Keratinocyte (primary cell): ENCODE results near the gene CASR. TPM values are rescaled to one million over a fixed set of nuclear protein-coding genes. Genes with fewer than 3 reads are reported as not detected.
A peak's percentile ranks its signal among the peaks of the same experiment; 100 is the strongest.

ENCODE experiments used
- DNase-seq: peaks from one replicate; pipeline ENCODE4 v3.0.0-alpha.2; 2011; ENCODE audit warnings: low read depth, missing footprints, low spot score
- FAIRE-seq: peaks from 2 replicates; lab custom pipeline; 2011; peaks lifted over from hg19 to GRCh38; lab: Jason Lieb, UNC
- H2AFZ ChIP-seq: 2 replicates; pipeline ENCODE4 v1.6.0; 2012; ENCODE audit warnings: low read length, control low read depth, inconsistent platforms; ENCODE audit not compliant: control insufficient read depth
- H3K27ac ChIP-seq: 2 replicates; pipeline ENCODE4 v1.5.1; 2011; ENCODE audit warnings: low read length; ENCODE audit not compliant: control insufficient read depth, insufficient read depth
- H3K27me3 ChIP-seq: 3 replicates; pipeline ENCODE4 v1.6.0; 2011; ENCODE audit warnings: low read length; ENCODE audit not compliant: control insufficient read depth, insufficient read depth; ENCODE audit errors: extremely low read depth
- H3K36me3 ChIP-seq, 2 experiments: 2 replicates in 1 of 2; 3 replicates in 1 of 2; pipeline ENCODE4 v1.5.1; 2011; ENCODE audit warnings: low read length in 2 of 2, mild to moderate bottlenecking in 1 of 2; ENCODE audit not compliant: control insufficient read depth in 2 of 2, insufficient read depth in 2 of 2; ENCODE audit errors: extremely low read depth in 1 of 2
- H3K4me1 ChIP-seq: 3 replicates; pipeline ENCODE4 v1.5.1; 2011; ENCODE audit warnings: low read length; ENCODE audit not compliant: control insufficient read depth, insufficient read depth; ENCODE audit errors: extremely low read depth
- H3K4me2 ChIP-seq: 3 replicates; pipeline ENCODE4 v1.6.0; 2011; ENCODE audit warnings: low read depth, low read length; ENCODE audit not compliant: control insufficient read depth, insufficient read depth; ENCODE audit errors: extremely low read depth
- H3K4me3 ChIP-seq, 3 experiments: fragments of 200-600 bp in 1 of 3; sonication (generic) in 1 of 3; 2 replicates in 2 of 3; 3 replicates in 1 of 3; pipeline ENCODE4 v1.5.1; 2011 to 2016; ENCODE audit warnings: low read length in 3 of 3, mild to moderate bottlenecking in 3 of 3, control low read depth in 2 of 3, inconsistent platforms in 1 of 3, low read depth in 1 of 3, mixed read lengths in 1 of 3, mixed run types in 1 of 3, moderate library complexity in 1 of 3; ENCODE audit not compliant: control insufficient read depth in 2 of 3, insufficient read depth in 2 of 3; ENCODE audit errors: extremely low read depth in 1 of 3
- H3K79me2 ChIP-seq: 2 replicates; pipeline ENCODE4 v1.6.0; 2012; ENCODE audit warnings: low read length; ENCODE audit not compliant: control insufficient read depth, insufficient read depth
- H3K9ac ChIP-seq: 3 replicates; pipeline ENCODE4 v1.6.0; 2011; ENCODE audit warnings: low read length; ENCODE audit not compliant: control insufficient read depth, insufficient read depth; ENCODE audit errors: extremely low read depth
- H3K9me1 ChIP-seq: 3 replicates; pipeline ENCODE4 v1.6.0; 2011; ENCODE audit warnings: low read length; ENCODE audit not compliant: control insufficient read depth, insufficient read depth; ENCODE audit errors: extremely low read depth
- H3K9me3 ChIP-seq: 2 replicates; pipeline ENCODE4 v1.5.1; 2012; ENCODE audit warnings: low read depth, low read length; ENCODE audit not compliant: control insufficient read depth
- H4K20me1 ChIP-seq: 3 replicates; pipeline ENCODE4 v1.6.0; 2011; ENCODE audit warnings: low read length; ENCODE audit not compliant: control insufficient read depth, insufficient read depth; ENCODE audit errors: extremely low read depth
- CTCF ChIP-seq, 3 experiments: IDR thresholded peaks in 1 of 3; conservative IDR thresholded peaks in 1 of 3; optimal IDR thresholded peaks in 1 of 3; 2 replicates in 2 of 3; 3 replicates in 1 of 3; pipeline versions ENCODE3 to v1.5.1; 2011; ENCODE audit warnings: low read length in 3 of 3, mild to moderate bottlenecking in 3 of 3, moderate library complexity in 2 of 3, control low read depth in 1 of 3, inconsistent platforms in 1 of 3; ENCODE audit not compliant: insufficient read depth in 2 of 3; ENCODE audit errors: extremely low read depth in 1 of 3
- EZH2 ChIP-seq: IDR thresholded peaks from one replicate; pipeline ENCODE4 v1.6.1; 2012; ENCODE audit warnings: inconsistent platforms, mild to moderate bottlenecking, low read length, moderate library complexity
- dilution Hi-C: fragments of 300-500 bp; cut with MboI; formaldehyde crosslinking; loops from one replicate; pipeline ENCODE4 v1.7.0; 2020; ENCODE audit warnings: low sequenced_read_pairs; ENCODE audit not compliant: extremely low pct_ligation_motif_present
- polyA plus RNA-seq, 5 experiments: library from polyadenylated mRNA; depleted of rRNA in 3 of 5; stranded (reverse) in 3 of 5; stranded (forward) in 1 of 5; unstranded in 1 of 5; fragments of >200 nt; gene quantifications; 1 replicate in 1 of 5; 2 replicates in 3 of 5; 3 replicates in 1 of 5; pipeline versions ENCODE4 v1.2.1 to v1.2.3, GENCODE V29; 2011 to 2012; ENCODE audit warnings: missing spikeins in 2 of 5, low read depth in 1 of 5, low replicate concordance in 1 of 5

Gene CASR
- polyA plus RNA-seq, 1 donor (not counting 4 experiments of a cell fraction or from before 2014, with no cell fraction given): not detected

DNA sequence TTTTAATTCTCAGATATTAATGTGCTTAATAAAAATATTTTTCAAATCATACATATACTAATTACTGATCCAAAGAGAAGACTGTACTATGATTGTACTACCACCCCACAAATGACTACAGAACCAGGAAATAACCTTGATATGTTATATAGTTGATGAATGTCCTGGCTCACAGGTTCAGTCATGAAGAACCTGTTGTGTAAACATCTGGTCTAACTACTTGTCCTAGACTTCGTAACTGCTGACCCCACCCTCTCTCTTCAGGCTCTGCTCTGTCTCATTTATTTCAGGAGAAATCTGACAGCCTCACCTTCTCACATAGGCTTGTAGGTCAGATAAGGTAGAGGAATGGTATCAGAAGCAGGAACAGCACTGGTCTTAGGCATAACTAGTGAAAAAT lies 126.9 kb downstream of the CASR start:
- dilution Hi-C loops: no loop called here
- H3K27ac ChIP-seq: no peak overlapping the region

GRCh38 chr3:122312826-122313225 lies 129.4 kb downstream of the CASR start:
- no peak for FAIRE-seq
- peaks cover 29% of the 10 kb centered on the region for H3K4me1 ChIP-seq
- no peak for DNase-seq

More for the DNA sequence above, 126.9 kb downstream of the CASR start:
- peak overlapping the region in 1 of 3 experiments; percentile 16 for H3K4me3 ChIP-seq
- no peaks in the 10 kb centered on the region for H4K20me1 ChIP-seq
- no peaks in the 10 kb centered on the region for H3K9me3 ChIP-seq
- peaks cover 29% of the 10 kb centered on the region for H3K4me1 ChIP-seq
- no peaks in the 10 kb centered on the region for H3K79me2 ChIP-seq
- peak overlapping the region; percentile 58 for H3K4me2 ChIP-seq
- H3K27me3 ChIP-seq: no peaks in the 10 kb centered on the region
- H3K9ac ChIP-seq: no peak overlapping the region
- TF ChIP-seq CTCF (optimal IDR thresholded peaks at IDR 0.05 in 1 of 3, IDR thresholded peaks at IDR 0.05 in 1 of 3, conservative IDR thresholded peaks at IDR 0.05 in 1 of 3; ENCODE audit: extremely low read depth in 1 of 3, insufficient read depth in 2 of 3, low read length in 3 of 3): no peak
- TF ChIP-seq EZH2: no peak
- FAIRE-seq (peak; percentile 78), DNase-seq (no peak)
- H3K9me1 ChIP-seq: no peaks in the 10 kb centered on the region
- peak overlapping the region; percentile 62 for H2AFZ ChIP-seq
- H3K36me3 ChIP-seq: no peaks in the 10 kb centered on the region

More at GRCh38 chr3:122312826-122313225, 129.4 kb downstream of the CASR start:
- TF ChIP-seq CTCF (optimal IDR thresholded peaks at IDR 0.05 in 1 of 3, IDR thresholded peaks at IDR 0.05 in 1 of 3, conservative IDR thresholded peaks at IDR 0.05 in 1 of 3; ENCODE audit: extremely low read depth in 1 of 3, insufficient read depth in 2 of 3, low read length in 3 of 3) (no peak), EZH2 (no peak)
- Histone ChIP-seq H3K27ac (no peak overlapping the region), H2AFZ (peak overlapping the region; percentile 7), H3K9me3 (no peaks in the 10 kb centered on the region), H3K4me2 (no peak overlapping the region), H4K20me1 (no peaks in the 10 kb centered on the region), H3K27me3 (no peaks in the 10 kb centered on the region), H3K79me2 (no peaks in the 10 kb centered on the region), H3K36me3 (no peaks in the 10 kb centered on the region), H3K4me3 (no peak overlapping the region), H3K9ac (no peak overlapping the region), H3K9me1 (no peaks in the 10 kb centered on the region)
- dilution Hi-C loops: no loop called here
